ENCODE measurements around the gene NPHP3.

DNA sequence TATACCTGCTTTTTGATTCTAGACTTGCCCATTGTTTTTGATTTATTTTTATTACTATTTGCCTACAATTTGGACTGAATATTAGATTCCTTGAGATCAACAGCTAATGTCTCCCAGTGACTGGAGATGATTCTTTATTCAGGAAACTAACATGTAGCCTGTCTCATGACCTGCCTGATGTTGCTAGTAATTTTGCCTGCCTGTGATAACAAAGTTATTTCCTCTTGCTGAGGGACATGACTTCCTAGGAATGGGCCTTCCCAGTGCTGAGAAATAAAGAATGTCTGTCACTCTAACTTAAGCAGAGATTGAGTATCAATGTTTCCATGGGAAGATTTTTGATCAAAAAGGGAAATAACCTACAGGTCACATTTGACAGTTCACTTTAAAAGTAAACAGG is 13.4 kb upstream of the NPHP3 start:
- TF ChIP-seq CTCF (IDR thresholded peaks at IDR 0.05): no peak
- TF ChIP-seq POLR2A (IDR thresholded peaks at IDR 0.05): no peak

Measured in vagina (tissue), 2 donors.